Right atrium auricular region (tissue), 2 donors: Measurements from ENCODE around the gene UFSP2. TPM values are rescaled to one million over a fixed set of nuclear protein-coding genes. Genes with fewer than 3 reads are reported as not detected.

Experiments
- DNase-seq: peaks from one replicate; pipeline ENCODE4 v3.0.0-alpha.2; 2019; ENCODE audit warnings: low spot score
- H3K27ac ChIP-seq, 2 donors: fragments of 200-600 bp; sonication (generic); 1 replicate in 1 of 2; 2 replicates in 1 of 2; pipeline ENCODE4 v1.5.1; 2016 to 2019
- H3K27me3 ChIP-seq, 2 donors: fragments of 200-600 bp; sonication (generic); one replicate each; pipeline versions ENCODE4 v1.5.1 to v1.6.0; 2017 to 2019
- H3K36me3 ChIP-seq: fragments of 200-600 bp; sonication (generic); one replicate; pipeline ENCODE4 v1.5.1; 2016
- H3K4me1 ChIP-seq, 2 donors: fragments of 200-600 bp; sonication (generic); one replicate each; pipeline versions ENCODE4 v1.5.1 to v1.6.0; 2017 to 2019
- H3K4me3 ChIP-seq, 2 donors: fragments of 200-600 bp; sonication (generic); 1 replicate in 1 of 2; 2 replicates in 1 of 2; pipeline ENCODE4 v1.5.1; 2017 to 2019; ENCODE audit warnings: mild to moderate bottlenecking in 1 of 2, moderate library complexity in 1 of 2
- H3K9me3 ChIP-seq, 2 donors: fragments of 200-600 bp; sonication (generic); one replicate each; pipeline ENCODE4 v1.5.1; 2019
- CTCF ChIP-seq, 2 donors: fragments of 200-600 bp; sonication (generic); IDR thresholded peaks; one replicate each; pipeline ENCODE4 v1.5.1; 2019; ENCODE audit warnings: antibody characterized with exemption in 2 of 2
- total RNA-seq, 2 donors: library from RNA; depleted of rRNA; stranded (reverse); fragments of >200 nt; gene quantifications; one replicate each; pipeline ENCODE4 v1.1.0, GENCODE V29; 2016

The UFSP2 gene
- total RNA-seq, 2 donors from 2014 or later: 28.6 to 35.1 TPM

GRCh38 chr4:185381288-185382196, 44.2 kb downstream of the UFSP2 start:
- Histone ChIP-seq H3K4me1 (no peaks in the 10 kb centered on the region), H3K4me3 (no peak overlapping the region), H3K36me3 (no peaks in the 10 kb centered on the region), H3K9me3 (no peaks in the 10 kb centered on the region), H3K27ac (no peak overlapping the region), H3K27me3 (no peaks in the 10 kb centered on the region)
- no peak for TF ChIP-seq CTCF (IDR thresholded peaks at IDR 0.05)
- no peak for DNase-seq

- Histone ChIP-seq H3K4me3 (no peak overlapping the region), H3K36me3 (no peaks in the 10 kb centered on the region), H3K9me3 (no peaks in the 10 kb centered on the region), H3K27me3 (no peaks in the 10 kb centered on the region), H3K4me1 (no peaks in the 10 kb centered on the region), H3K27ac (no peak overlapping the region)
- TF ChIP-seq CTCF (IDR thresholded peaks at IDR 0.05): no peak
- no peak for DNase-seq
These were observed 45.4 kb downstream of the UFSP2 start for GRCh38 chr4:185380320-185380719.

GRCh38 chr4:185379326-185380295, 46.2 kb downstream of the UFSP2 start:
- no peaks in the 10 kb centered on the region for H3K27me3 ChIP-seq
- no peak overlapping the region for H3K27ac ChIP-seq
- H3K9me3 ChIP-seq: no peaks in the 10 kb centered on the region
- DNase-seq: no peak
- no peak overlapping the region for H3K4me3 ChIP-seq
- no peak for TF ChIP-seq CTCF (IDR thresholded peaks at IDR 0.05)
- no peaks in the 10 kb centered on the region for H3K36me3 ChIP-seq
- H3K4me1 ChIP-seq: no peaks in the 10 kb centered on the region

GRCh38 chr4:185378264-185378663, 47.5 kb downstream of the UFSP2 start:
- no peak overlapping the region for H3K27ac ChIP-seq
- no peaks in the 10 kb centered on the region for H3K4me1 ChIP-seq

GRCh38 chr4:185374573-185374972, 51.2 kb downstream of the UFSP2 start:
- H3K36me3 ChIP-seq: peaks cover 18% of the 10 kb centered on the region

More at GRCh38 chr4:185378264-185378663, 47.5 kb downstream of the UFSP2 start:
- no peak for DNase-seq
- Histone ChIP-seq H3K36me3 (no peaks in the 10 kb centered on the region), H3K9me3 (no peaks in the 10 kb centered on the region), H3K27me3 (no peaks in the 10 kb centered on the region), H3K4me3 (no peak overlapping the region)
- TF ChIP-seq CTCF (IDR thresholded peaks at IDR 0.05): no peak

More at GRCh38 chr4:185374573-185374972, 51.2 kb downstream of the UFSP2 start:
- no peak for TF ChIP-seq CTCF (IDR thresholded peaks at IDR 0.05)
- Histone ChIP-seq H3K4me1 (no peaks in the 10 kb centered on the region), H3K4me3 (no peak overlapping the region), H3K27me3 (no peaks in the 10 kb centered on the region), H3K9me3 (no peaks in the 10 kb centered on the region), H3K27ac (no peak overlapping the region)
- no peak for DNase-seq
